Ishikawa (cell line): Measurements from ENCODE around the gene DLK2.

Experiments
- CEBPB ChIP-seq: IDR thresholded peaks from 2 replicates; pipeline ENCODE4 v1.6.1; 2012
- CREB1 ChIP-seq: IDR thresholded peaks from 2 replicates; pipeline ENCODE4 v1.6.1; 2012; ENCODE audit warnings: low read depth
- EGR1 ChIP-seq: IDR thresholded peaks from 2 replicates; pipeline ENCODE4 v1.6.1; 2012
- EP300 ChIP-seq: IDR thresholded peaks from 2 replicates; pipeline ENCODE4 v1.6.1; 2012; ENCODE audit warnings: borderline replicate concordance
- FOXM1 ChIP-seq: IDR thresholded peaks from 2 replicates; pipeline ENCODE4 v1.6.1; 2012; ENCODE audit warnings: low read depth, borderline replicate concordance
- MAX ChIP-seq: IDR thresholded peaks from 2 replicates; pipeline ENCODE4 v1.6.1; 2012
- NFIC ChIP-seq: IDR thresholded peaks from 2 replicates; pipeline ENCODE4 v1.6.1; 2012
- RAD21 ChIP-seq: IDR thresholded peaks from 2 replicates; pipeline ENCODE4 v1.6.1; 2012; ENCODE audit warnings: low read depth
- TAF1 ChIP-seq: IDR thresholded peaks from 2 replicates; pipeline ENCODE4 v1.6.1; 2012; ENCODE audit warnings: low read depth, mild to moderate bottlenecking
- TCF12 ChIP-seq: IDR thresholded peaks from 2 replicates; pipeline ENCODE4 v1.6.1; 2012; ENCODE audit warnings: low read depth
- TEAD4 ChIP-seq: IDR thresholded peaks from 2 replicates; pipeline ENCODE4 v1.6.1; 2012
- YY1 ChIP-seq: IDR thresholded peaks from 2 replicates; pipeline ENCODE4 v1.6.1; 2012; ENCODE audit warnings: low read depth
- TF ChIP-seq, protein P1 (sequence below): IDR thresholded peaks from 2 replicates; pipeline ENCODE4 v1.6.1; 2012; ENCODE audit warnings: low read depth, mild to moderate bottlenecking
- TF ChIP-seq, protein P2 (sequence below): IDR thresholded peaks from 2 replicates; pipeline ENCODE4 v1.6.1; 2012

GRCh38 chr6:43496370-43497128 lies 41.2 kb upstream of the DLK2 start:
- no peak for TF ChIP-seq TCF12
- TF ChIP-seq CEBPB, result no peak
- no peak for TF ChIP-seq EP300
- no peak for TF ChIP-seq YY1
- peak; percentile 79 for TF ChIP-seq MAX
- no peak for TF ChIP-seq TAF1
- TF ChIP-seq NFIC, result no peak
- TF ChIP-seq FOXM1, result no peak
- peak; percentile 72 for TF ChIP-seq RAD21
- no peak for TF ChIP-seq EGR1
- TF ChIP-seq, protein P1, sequence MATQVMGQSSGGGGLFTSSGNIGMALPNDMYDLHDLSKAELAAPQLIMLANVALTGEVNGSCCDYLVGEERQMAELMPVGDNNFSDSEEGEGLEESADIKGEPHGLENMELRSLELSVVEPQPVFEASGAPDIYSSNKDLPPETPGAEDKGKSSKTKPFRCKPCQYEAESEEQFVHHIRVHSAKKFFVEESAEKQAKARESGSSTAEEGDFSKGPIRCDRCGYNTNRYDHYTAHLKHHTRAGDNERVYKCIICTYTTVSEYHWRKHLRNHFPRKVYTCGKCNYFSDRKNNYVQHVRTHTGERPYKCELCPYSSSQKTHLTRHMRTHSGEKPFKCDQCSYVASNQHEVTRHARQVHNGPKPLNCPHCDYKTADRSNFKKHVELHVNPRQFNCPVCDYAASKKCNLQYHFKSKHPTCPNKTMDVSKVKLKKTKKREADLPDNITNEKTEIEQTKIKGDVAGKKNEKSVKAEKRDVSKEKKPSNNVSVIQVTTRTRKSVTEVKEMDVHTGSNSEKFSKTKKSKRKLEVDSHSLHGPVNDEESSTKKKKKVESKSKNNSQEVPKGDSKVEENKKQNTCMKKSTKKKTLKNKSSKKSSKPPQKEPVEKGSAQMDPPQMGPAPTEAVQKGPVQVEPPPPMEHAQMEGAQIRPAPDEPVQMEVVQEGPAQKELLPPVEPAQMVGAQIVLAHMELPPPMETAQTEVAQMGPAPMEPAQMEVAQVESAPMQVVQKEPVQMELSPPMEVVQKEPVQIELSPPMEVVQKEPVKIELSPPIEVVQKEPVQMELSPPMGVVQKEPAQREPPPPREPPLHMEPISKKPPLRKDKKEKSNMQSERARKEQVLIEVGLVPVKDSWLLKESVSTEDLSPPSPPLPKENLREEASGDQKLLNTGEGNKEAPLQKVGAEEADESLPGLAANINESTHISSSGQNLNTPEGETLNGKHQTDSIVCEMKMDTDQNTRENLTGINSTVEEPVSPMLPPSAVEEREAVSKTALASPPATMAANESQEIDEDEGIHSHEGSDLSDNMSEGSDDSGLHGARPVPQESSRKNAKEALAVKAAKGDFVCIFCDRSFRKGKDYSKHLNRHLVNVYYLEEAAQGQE, result no peak
- TF ChIP-seq TEAD4, result peak; percentile 83
- TF ChIP-seq CREB1, result no peak
- TF ChIP-seq, protein P2, sequence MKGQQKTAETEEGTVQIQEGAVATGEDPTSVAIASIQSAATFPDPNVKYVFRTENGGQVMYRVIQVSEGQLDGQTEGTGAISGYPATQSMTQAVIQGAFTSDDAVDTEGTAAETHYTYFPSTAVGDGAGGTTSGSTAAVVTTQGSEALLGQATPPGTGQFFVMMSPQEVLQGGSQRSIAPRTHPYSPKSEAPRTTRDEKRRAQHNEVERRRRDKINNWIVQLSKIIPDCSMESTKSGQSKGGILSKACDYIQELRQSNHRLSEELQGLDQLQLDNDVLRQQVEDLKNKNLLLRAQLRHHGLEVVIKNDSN, result no peak
